D721Med (cell line): Measurements from ENCODE around the gene PI16.

Experiments used
- DNase-seq: peaks from one replicate; pipeline ENCODE4 v3.0.0; 2011; ENCODE audit warnings: low spot score; ENCODE audit not compliant: insufficient read length
- FAIRE-seq: peaks from 2 replicates; lab custom pipeline; 2011; peaks lifted over from hg19 to GRCh38; lab: Jason Lieb, UNC
- CTCF ChIP-seq: IDR thresholded peaks from 2 replicates; pipeline ENCODE4 v1.5.1; 2012; ENCODE audit warnings: mild to moderate bottlenecking, control low read depth; ENCODE audit not compliant: insufficient read depth; ENCODE audit errors: missing control alignments

PI16 gene

GRCh38 chr6:36975231-36976006, 20.9 kb downstream of the PI16 start:
- DNase-seq (no peak), FAIRE-seq (no peak)
- no peak for TF ChIP-seq CTCF

GRCh38 chr6:36976007-36976264, 21.4 kb downstream of the PI16 start:
- FAIRE-seq: no peak
- no peak for DNase-seq
- no peak for TF ChIP-seq CTCF

GRCh38 chr6:36976509-36976908, 22.0 kb downstream of the PI16 start:
- FAIRE-seq (no peak), DNase-seq (no peak)
- no peak for TF ChIP-seq CTCF

GRCh38 chr6:36976931-36977330, 22.4 kb downstream of the PI16 start:
- FAIRE-seq: no peak
- DNase-seq: no peak
- no peak for TF ChIP-seq CTCF

GRCh38 chr6:36977470-36977941, 23.0 kb downstream of the PI16 start:
- no peak for DNase-seq
- TF ChIP-seq CTCF: peak; percentile 7
- FAIRE-seq: no peak

- FAIRE-seq (no peak), DNase-seq (no peak)
- no peak for TF ChIP-seq CTCF
Measured at GRCh38 chr6:36978421-36979346, 24.1 kb downstream of the PI16 start.

- peak; percentile 64 for TF ChIP-seq CTCF
- FAIRE-seq (no peak), DNase-seq (no peak)
Measured at GRCh38 chr6:36979347-36979742, 24.8 kb downstream of the PI16 start.
